ENCODE results near the gene MAP9.
"Not testable (repeated sequence)": the region's sequence is repeated elsewhere in the genome, so short reads cannot be mapped to it uniquely, and the experiment has no call there.

The MAP9 gene

GRCh38 chr4:155353923-155354540 lies 22.7 kb downstream of the MAP9 start:
- in situ Hi-C loops (cut with MboI; ENCODE audit: low sequenced_read_pairs) = no loop called here

GRCh38 chr4:155342142-155342541 lies 34.6 kb downstream of the MAP9 start:
- in situ Hi-C loops (cut with MboI; ENCODE audit: low sequenced_read_pairs) = no loop called here

GRCh38 chr4:155339999-155340398 lies 36.8 kb downstream of the MAP9 start:
- in situ Hi-C loops (cut with MboI; ENCODE audit: low sequenced_read_pairs) = no loop called here

GRCh38 chr4:155339588-155339987 lies 37.2 kb downstream of the MAP9 start:
- in situ Hi-C loops (cut with MboI; ENCODE audit: low sequenced_read_pairs) = no loop called here

DNA sequence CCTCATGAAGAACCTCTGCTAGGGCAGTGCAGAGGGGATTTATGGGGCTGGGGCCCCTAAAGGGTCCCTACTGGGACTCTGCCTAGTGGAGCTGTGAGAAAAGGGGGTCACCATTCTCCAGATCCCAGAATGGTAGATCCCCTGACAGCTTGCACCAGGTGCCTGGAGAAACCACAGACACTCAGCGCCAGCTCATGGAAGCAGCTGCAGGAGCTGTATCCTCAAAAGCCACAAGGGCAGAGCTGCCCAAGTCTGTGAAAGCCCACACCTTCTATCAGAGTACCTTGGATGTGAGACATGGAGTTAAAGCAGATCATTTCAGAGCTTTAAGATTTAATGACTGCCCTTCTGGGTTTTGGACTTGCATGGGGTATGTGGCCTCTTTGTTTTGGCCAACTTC lies 38.6 kb downstream of the MAP9 start:
- in situ Hi-C loops (cut with MboI; ENCODE audit: low sequenced_read_pairs) = no loop called here

DNA sequence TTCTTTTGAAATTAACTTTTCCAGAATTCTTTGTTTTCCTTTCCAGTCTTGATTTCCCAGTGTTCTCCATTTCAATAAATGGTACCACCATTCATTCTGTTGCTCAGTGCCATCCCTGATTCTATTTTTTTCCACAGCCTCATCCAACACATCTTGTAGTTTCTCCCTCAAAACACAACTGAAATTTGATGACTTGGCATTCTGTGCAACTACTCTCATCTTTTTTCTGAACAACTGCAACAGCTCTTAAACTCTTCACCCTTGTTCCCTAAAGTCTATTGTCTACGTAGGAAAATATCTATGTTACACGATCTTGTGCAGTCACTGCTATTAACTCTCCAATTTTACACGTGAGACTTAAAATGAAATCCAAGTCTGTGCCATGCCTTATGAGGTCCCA lies 40.5 kb downstream of the MAP9 start:
- in situ Hi-C loops (cut with MboI; ENCODE audit: low sequenced_read_pairs) = no loop called here

DNA sequence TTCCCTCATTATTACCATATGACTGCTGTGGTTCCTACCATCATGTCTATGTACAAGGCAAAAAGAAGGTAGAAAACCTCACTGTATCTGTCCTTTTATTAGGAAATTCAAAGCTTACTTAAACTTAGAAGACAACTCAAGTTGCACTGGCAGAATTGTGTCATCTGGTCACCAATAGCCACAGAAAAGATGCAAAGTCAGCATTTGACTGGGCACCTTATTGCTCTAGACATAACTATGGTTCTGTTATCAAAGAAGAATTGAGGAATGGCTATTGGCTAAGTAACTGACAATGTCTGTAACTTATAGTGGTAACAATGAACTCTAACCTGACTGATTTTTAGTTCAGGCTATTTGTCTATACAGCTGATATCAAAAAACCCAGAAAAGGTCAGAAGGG lies 45.3 kb downstream of the MAP9 start:
- in situ Hi-C loops (cut with MboI; ENCODE audit: low sequenced_read_pairs) = no loop called here

DNA sequence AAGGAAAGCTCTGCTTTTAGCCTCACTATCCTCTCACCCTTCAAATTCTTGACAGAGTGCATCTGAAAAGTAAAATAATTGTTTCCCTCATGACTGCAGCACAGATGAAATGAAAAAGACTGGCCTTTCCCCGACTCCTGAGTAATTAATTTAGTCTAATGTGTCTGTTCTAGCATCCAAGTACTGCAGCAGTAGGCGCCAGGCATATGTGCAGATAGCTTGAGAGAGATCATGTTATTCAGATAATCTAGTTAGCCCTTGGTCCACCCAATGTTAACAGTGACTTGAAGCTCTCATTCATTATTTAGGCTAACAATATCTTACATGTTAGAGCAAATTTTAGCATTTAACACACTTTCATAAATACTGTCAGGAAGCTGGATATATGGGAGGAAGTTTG lies 54.0 kb downstream of the MAP9 start:
- in situ Hi-C loops (cut with MboI; ENCODE audit: low sequenced_read_pairs) = no loop called here

DNA sequence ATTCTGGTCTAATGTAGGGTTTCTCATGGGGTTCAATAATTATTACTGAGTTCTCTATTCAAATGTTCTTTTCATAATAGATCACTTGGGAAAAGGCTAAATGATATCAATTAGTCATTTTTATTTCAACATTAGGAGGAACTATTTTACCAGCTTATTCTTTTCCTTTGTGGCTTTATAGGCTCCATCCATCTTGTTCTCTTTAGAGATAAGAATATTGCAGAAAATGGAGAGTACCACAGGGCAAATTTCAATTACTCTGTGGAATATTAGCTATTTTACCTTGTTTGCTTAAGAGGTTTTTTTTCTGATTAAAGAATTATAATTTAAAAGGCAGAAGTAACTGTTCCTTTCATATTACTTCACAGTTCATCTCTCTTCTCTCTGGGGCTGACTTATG lies 55.8 kb downstream of the MAP9 start:
- in situ Hi-C loops (cut with MboI; ENCODE audit: low sequenced_read_pairs) = no loop called here

- in situ Hi-C loops (cut with MboI; ENCODE audit: low sequenced_read_pairs) = no loop called here
Measured at GRCh38 chr4:155319516-155319915, 57.2 kb downstream of the MAP9 start.

DNA sequence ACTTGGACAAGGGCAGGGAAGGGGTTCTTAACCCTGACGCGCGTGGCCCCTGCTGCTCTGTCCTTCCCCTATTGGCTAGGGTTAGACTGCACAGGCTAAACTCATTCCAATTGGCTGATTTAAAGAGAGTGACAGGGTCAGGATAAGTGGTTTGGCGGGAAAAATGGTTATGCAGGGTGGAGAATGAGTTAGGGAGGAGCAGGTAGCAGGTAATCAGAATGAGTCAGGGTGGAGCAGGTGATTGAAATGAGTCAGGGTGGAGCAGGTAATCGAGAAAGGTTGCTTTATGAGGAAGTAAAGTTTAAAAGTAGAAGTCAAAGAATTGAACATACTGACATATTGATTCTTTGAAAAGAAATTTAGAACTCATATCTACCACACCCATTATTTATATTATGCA lies 64.7 kb downstream of the MAP9 start:
- in situ Hi-C loops (cut with MboI; ENCODE audit: low sequenced_read_pairs) = not testable (repeated sequence)

DNA sequence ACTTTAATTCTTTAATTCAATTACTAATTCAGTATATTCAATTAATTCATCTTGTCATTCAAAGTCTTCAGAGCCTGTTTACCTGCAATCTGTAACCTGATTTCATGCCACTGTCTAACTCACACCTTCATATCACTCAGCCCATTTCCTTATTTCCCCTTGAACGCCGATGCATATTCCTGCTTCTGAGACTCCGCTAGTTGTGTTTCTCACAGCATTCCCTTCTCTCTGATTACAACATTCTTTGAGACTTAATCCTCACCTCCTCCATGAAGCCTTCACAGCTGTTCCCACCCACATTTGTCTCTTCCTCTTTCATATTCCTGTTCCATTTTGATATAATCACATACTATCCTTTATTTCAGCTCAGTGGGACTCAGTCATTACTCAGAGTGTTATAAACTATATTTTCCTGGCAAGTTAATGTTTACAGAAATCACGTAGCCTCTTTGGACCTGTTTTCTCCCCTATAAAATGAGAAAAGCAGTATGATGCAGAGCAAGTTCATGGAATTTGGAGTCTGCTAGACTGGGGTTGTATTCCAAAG lies 69.0 kb downstream of the MAP9 start:
- in situ Hi-C loops (cut with MboI; ENCODE audit: low sequenced_read_pairs) = no loop called here

DNA sequence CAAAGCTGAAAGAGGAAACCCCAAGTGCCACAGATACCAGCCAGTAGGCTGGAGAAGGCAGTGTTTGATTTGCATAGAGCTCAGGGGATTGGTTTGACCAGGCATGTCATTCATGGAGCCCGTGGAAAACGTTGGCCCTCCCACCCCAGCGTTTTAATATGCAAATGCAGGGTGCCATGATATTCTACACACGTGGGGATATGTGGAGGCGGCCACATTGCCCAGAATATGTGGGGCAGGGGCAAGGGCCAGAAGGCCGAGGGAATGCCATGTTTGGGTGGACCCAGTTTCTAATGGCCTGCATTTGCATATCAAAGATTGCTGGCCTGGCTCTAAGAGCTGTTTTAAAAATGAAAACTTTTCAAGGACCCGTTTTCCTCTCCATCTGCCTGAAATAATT lies 71.1 kb downstream of the MAP9 start:
- in situ Hi-C loops (cut with MboI; ENCODE audit: low sequenced_read_pairs) = no loop called here

- in situ Hi-C loops (cut with MboI; ENCODE audit: low sequenced_read_pairs) = no loop called here
Measured at GRCh38 chr4:155304375-155304774, 72.4 kb downstream of the MAP9 start.

DNA sequence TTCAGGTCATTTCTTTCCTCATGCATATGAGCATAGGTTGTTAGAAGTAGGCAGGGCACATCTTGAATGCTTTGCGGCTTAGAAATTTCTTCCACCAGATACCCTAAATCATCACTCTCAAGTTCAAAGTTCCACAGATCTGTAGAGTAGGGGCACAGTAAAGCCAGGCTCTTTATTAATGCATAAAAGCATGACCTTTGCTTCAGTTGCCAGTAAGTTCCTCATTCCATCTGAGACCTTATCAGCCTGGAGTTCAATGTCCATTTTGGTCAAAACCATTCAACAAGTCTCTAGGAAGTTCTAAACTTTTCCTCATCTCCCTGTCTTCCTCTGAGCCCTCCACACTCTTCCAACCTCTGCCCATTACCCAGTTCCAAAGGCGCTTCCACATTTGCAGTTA lies 77.7 kb downstream of the MAP9 start:
- in situ Hi-C loops (cut with MboI; ENCODE audit: low sequenced_read_pairs) = no loop called here

All from HL-60/S4 treated with phorbol 12-myristate 13-acetate at 8.2 ng/mL for 4 days and 3 days (cell line).